Fibroblast of villous mesenchyme (primary cell): ENCODE data around the gene NOTCH1. TPM values are rescaled to one million over a fixed set of nuclear protein-coding genes. Genes with fewer than 3 reads are reported as not detected.

ENCODE experiments used
- DNase-seq: peaks from one replicate; pipeline ENCODE4 v3.0.0-alpha.2; 2010; ENCODE audit warnings: low read depth
- H3K4me3 ChIP-seq: 2 replicates; pipeline ENCODE4 v1.5.1; 2011; ENCODE audit warnings: low read depth, mild to moderate bottlenecking, low read length
- CTCF ChIP-seq: IDR thresholded peaks from 2 replicates; pipeline ENCODE4 v1.5.1; 2012; ENCODE audit warnings: low read depth, mild to moderate bottlenecking, low read length; ENCODE audit not compliant: insufficient read depth
- total RNA-seq: library from RNA; depleted of rRNA; stranded (reverse); fragments of >200 nt; gene quantifications from 2 replicates; pipeline ENCODE4 v1.2.3, GENCODE V29; 2012

NOTCH1 gene
- total RNA-seq, 1 donor = 36.7 TPM

GRCh38 chr9:136547508-136548215 is 1.8 kb upstream of the NOTCH1 start:
- DNase-seq = no peak
- no peak overlapping the region for H3K4me3 ChIP-seq

GRCh38 chr9:136546697-136547501 is 1.1 kb upstream of the NOTCH1 start:
- TF ChIP-seq CTCF = no peak
- peak; percentile 92 for DNase-seq

More at GRCh38 chr9:136547508-136548215, 1.8 kb upstream of the NOTCH1 start:
- TF ChIP-seq CTCF = no peak

GRCh38 chr9:136545692-136545964 is 220 bp downstream of the NOTCH1 start:
- H3K4me3 ChIP-seq = peak overlapping the region; percentile 77
- TF ChIP-seq CTCF = no peak
- no peak for DNase-seq

More at GRCh38 chr9:136546697-136547501, 1.1 kb upstream of the NOTCH1 start:
- H3K4me3 ChIP-seq = peak overlapping the region; percentile 58

- peak; percentile 27 for DNase-seq
- no peak for TF ChIP-seq CTCF
- H3K4me3 ChIP-seq = peak overlapping the region; percentile 77
Observed at GRCh38 chr9:136544964-136545691, 720 bp downstream of the NOTCH1 start.

- no peak for TF ChIP-seq CTCF
- peak; percentile 39 for DNase-seq
- H3K4me3 ChIP-seq = peak overlapping the region; percentile 77
Observed at GRCh38 chr9:136544548-136544963, 1.3 kb downstream of the NOTCH1 start.

GRCh38 chr9:136543830-136544547 is 1.9 kb downstream of the NOTCH1 start:
- DNase-seq = no peak
- H3K4me3 ChIP-seq = peak overlapping the region; percentile 77
- no peak for TF ChIP-seq CTCF
